ENCODE data around the gene NAXD.

- TF ChIP-seq CTCF (IDR thresholded peaks at IDR 0.05): no peak
- no peak for TF ChIP-seq POLR2A (IDR thresholded peaks at IDR 0.05)
- no peak for TF ChIP-seq POLR2AphosphoS5 (IDR thresholded peaks at IDR 0.05)
These were observed 21.4 kb downstream of the NAXD start for GRCh38 chr13:110636701-110637201.

Data from transverse colon (tissue), 4 donors.